AG04450 (cell line): ENCODE data around the gene RNF123. TPM values are rescaled to one million over a fixed set of nuclear protein-coding genes. Genes with fewer than 3 reads are reported as not detected.

Experiments used
- CTCF ChIA-PET: fragments of 300-600, 350-600 bp; formaldehyde crosslinking; extraction: SDS; loops from one replicate; lab custom pipeline; 2022; ENCODE audit warnings: antibody characterized with exemption, inconsistent platforms; lab: Charles Lee
- POLR2A ChIA-PET: fragments of 350-600 bp; formaldehyde crosslinking; extraction: SDS; loops from one replicate; lab custom pipeline; 2021; ENCODE audit warnings: antibody characterized with exemption, inconsistent platforms; lab: Yijun Ruan, JAX
- DNase-seq: peaks from one replicate; pipeline ENCODE4 v3.0.0-alpha.2; 2011; ENCODE audit warnings: low read depth, low spot score
- H3K27ac ChIP-seq: one replicate; pipeline ENCODE4 v1.5.1; 2012; ENCODE audit warnings: low read depth, low read length, control low read depth
- H3K27me3 ChIP-seq: one replicate; pipeline ENCODE4 v1.6.0; 2012; ENCODE audit warnings: low read length; ENCODE audit not compliant: control insufficient read depth, insufficient read depth
- H3K4me3 ChIP-seq: 2 replicates; pipeline ENCODE4 v1.5.1; 2011; ENCODE audit warnings: mild to moderate bottlenecking, low read depth, low read length, control low read depth
- H3K9me3 ChIP-seq: 2 replicates; pipeline ENCODE4 v1.5.1; 2012; ENCODE audit warnings: low read length; ENCODE audit not compliant: control insufficient read depth, insufficient read depth
- CTCF ChIP-seq: IDR thresholded peaks from 2 replicates; pipeline ENCODE4 v1.5.1; 2011; ENCODE audit warnings: low read depth, low read length, control low read depth, inconsistent platforms
- polyA plus RNA-seq: library from polyadenylated mRNA; depleted of rRNA; stranded (reverse); fragments of >200 nt; gene quantifications from 2 replicates; pipeline ENCODE4 v1.2.3, GENCODE V29; 2011

The RNF123 gene
- polyA plus RNA-seq, 1 experiment = 22.9 TPM

- ChIA-PET CTCF (interaction anchor here (0.5 to 1.8 kb wide), 2 partner anchors 20 to 114 kb away, joined by 5 read pairs; no protein-coding TSS in a partner anchor), POLR2A (no interaction called here)
- Histone ChIP-seq H3K27me3 (no peaks in the 10 kb centered on the region), H3K27ac (no peak overlapping the region), H3K4me3 (no peak overlapping the region), H3K9me3 (peaks cover 12% of the 10 kb centered on the region; the same call in 1 of the 2 replicates)
- no peak for TF ChIP-seq CTCF
- no peak for DNase-seq
These were observed 32.2 kb downstream of the RNF123 start for GRCh38 chr3:49721596-49721895.

GRCh38 chr3:49721896-49722781 is 32.8 kb downstream of the RNF123 start:
- Histone ChIP-seq H3K4me3 (peak overlapping the region; percentile 100), H3K27me3 (no peaks in the 10 kb centered on the region), H3K9me3 (peaks cover 12% of the 10 kb centered on the region; the same call in 1 of the 2 replicates), H3K27ac (no peak overlapping the region)
- no peak for TF ChIP-seq CTCF
- CTCF ChIA-PET = interaction anchor here (0.9 to 1.8 kb wide), 3 partner anchors 19 to 79 kb away, joined by 3 to 5 read pairs (median 3); no protein-coding TSS in a partner anchor
- POLR2A ChIA-PET = interaction anchor here (0.6 kb wide), 1 partner anchor 367 kb away, joined by 3 read pairs; the partner anchor contains the start of gene RBM5
- DNase-seq = no peak

- no peak for TF ChIP-seq CTCF
- Histone ChIP-seq H3K9me3 (peaks cover 11% of the 10 kb centered on the region; the same call in 1 of the 2 replicates), H3K4me3 (peak overlapping the region; percentile 100), H3K27ac (peak overlapping the region; percentile 87), H3K27me3 (no peaks in the 10 kb centered on the region)
- ChIA-PET CTCF (interaction anchor here (0.9 to 1.1 kb wide), 3 partner anchors 20 to 80 kb away, joined by 3 read pairs; partner anchors contain the start of gene INKA1), POLR2A (interaction anchor here (0.6 kb wide), 1 partner anchor 366 kb away, joined by 3 read pairs; the partner anchor contains the start of gene RBM5)
- no peak for DNase-seq
These were observed 33.5 kb downstream of the RNF123 start for GRCh38 chr3:49722896-49723295.

- ChIA-PET POLR2A (interaction anchor here (1.0 to 1.2 kb wide), 2 partner anchors 8 to 82 kb away, joined by 3 to 4 read pairs; no protein-coding TSS in a partner anchor), CTCF (interaction anchor here (1.0 to 1.1 kb wide), 2 partner anchors 20 to 80 kb away, joined by 3 read pairs; partner anchors contain the start of gene INKA1)
- TF ChIP-seq CTCF = no peak
These were observed 33.9 kb downstream of the RNF123 start for GRCh38 chr3:49723296-49723627.

More at GRCh38 chr3:49723296-49723627, 33.9 kb downstream of the RNF123 start:
- Histone ChIP-seq H3K27ac (peak overlapping the region; percentile 87), H3K4me3 (peak overlapping the region; percentile 100), H3K27me3 (no peaks in the 10 kb centered on the region), H3K9me3 (peaks cover 7% of the 10 kb centered on the region; the same call in 1 of the 2 replicates)
- no peak for DNase-seq
